NCI-H82 (cell line): ENCODE measurements around the gene RNF112.

Source experiments
- DNase-seq: peaks from one replicate; lab custom pipeline; 2025; lab: John Stamatoyannopoulos, UW

The RNF112 gene

GRCh38 chr17:19374136-19374535 is 36.9 kb upstream of the RNF112 start:
- no peak for DNase-seq

DNA sequence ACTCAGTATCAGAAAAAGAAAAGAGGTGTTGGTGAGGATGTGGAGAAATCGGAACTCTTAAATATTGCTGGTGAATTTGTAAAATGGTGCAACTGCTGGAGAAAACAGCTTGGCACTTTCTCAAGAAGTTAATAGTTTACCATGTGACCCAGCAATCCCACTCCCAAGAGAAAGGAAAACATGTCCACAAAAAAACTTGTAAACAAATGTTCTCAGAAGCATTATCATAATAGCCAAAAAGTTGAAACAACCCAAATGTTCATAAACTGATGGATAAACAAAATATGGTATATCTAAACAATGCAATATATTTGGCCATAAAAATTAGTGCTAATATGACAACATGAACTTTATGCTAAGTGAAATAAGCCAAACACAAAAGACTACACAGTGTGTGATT is 35.3 kb upstream of the RNF112 start:
- no peak for DNase-seq

- no peak for DNase-seq
Observed at GRCh38 chr17:19376811-19377210, 34.2 kb upstream of the RNF112 start.

GRCh38 chr17:19377602-19378415 is 33.2 kb upstream of the RNF112 start:
- DNase-seq: peak; percentile 99

- DNase-seq: no peak
Observed at GRCh38 chr17:19378416-19379360, 32.3 kb upstream of the RNF112 start, which contains the start of gene MAPK7. TSS of gene MAPK7 (plus strand) at chr17:19378498. CDS start at chr17:19378901, 403 bp downstream.

DNA sequence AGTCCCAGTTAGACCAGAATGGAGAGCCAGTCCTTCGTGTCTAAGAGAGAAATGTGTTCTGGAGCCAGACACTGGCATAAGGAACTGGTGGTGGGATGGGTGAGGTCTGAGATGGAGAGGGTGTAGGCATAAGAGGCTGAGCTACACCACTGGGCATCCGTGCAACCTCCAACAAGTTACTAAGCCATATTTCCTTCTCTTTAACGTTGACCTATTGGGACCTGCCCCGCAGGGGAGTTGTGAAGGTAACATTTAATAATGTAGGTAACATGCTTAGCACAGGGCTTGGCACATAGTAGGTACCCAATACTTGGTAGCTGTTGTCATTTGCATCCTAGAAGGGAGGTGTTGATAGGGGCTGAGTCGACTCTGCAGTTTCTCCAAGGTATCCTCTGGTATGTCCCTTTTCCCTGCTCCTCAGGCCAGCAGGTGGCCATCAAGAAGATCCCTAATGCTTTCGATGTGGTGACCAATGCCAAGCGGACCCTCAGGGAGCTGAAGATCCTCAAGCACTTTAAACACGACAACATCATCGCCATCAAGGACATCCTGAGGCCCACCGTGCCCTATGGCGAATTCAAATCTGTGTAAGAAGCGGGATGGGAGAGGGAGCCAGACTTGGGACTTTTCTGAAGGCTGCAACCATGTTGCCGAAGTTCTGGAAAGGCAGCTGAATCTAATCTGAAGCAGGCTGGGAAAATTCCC is 31.5 kb upstream of the RNF112 start:
- DNase-seq: no peak

DNA sequence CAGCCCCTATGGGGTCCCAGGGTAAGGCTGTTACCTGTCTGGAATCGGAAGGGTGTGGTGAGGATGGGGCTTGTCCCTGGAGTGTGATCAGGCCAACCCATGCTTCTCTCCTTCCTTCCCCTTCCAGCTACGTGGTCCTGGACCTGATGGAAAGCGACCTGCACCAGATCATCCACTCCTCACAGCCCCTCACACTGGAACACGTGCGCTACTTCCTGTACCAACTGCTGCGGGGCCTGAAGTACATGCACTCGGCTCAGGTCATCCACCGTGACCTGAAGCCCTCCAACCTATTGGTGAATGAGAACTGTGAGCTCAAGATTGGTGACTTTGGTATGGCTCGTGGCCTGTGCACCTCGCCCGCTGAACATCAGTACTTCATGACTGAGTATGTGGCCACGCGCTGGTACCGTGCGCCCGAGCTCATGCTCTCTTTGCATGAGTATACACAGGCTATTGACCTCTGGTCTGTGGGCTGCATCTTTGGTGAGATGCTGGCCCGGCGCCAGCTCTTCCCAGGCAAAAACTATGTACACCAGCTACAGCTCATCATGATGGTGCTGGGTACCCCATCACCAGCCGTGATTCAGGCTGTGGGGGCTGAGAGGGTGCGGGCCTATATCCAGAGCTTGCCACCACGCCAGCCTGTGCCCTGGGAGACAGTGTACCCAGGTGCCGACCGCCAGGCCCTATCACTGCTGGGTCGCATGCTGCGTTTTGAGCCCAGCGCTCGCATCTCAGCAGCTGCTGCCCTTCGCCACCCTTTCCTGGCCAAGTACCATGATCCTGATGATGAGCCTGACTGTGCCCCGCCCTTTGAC is 30.3 kb upstream of the RNF112 start:
- DNase-seq: no peak

DNA sequence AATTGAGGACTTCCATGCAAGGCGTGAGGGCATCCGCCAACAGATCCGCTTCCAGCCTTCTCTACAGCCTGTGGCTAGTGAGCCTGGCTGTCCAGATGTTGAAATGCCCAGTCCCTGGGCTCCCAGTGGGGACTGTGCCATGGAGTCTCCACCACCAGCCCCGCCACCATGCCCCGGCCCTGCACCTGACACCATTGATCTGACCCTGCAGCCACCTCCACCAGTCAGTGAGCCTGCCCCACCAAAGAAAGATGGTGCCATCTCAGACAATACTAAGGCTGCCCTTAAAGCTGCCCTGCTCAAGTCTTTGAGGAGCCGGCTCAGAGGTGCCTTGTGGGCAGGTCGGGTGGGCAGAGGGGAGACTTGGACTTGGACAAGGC is 29.7 kb upstream of the RNF112 start:
- no peak for DNase-seq

GRCh38 chr17:19381741-19382444 is 29.1 kb upstream of the RNF112 start:
- no peak for DNase-seq

DNA sequence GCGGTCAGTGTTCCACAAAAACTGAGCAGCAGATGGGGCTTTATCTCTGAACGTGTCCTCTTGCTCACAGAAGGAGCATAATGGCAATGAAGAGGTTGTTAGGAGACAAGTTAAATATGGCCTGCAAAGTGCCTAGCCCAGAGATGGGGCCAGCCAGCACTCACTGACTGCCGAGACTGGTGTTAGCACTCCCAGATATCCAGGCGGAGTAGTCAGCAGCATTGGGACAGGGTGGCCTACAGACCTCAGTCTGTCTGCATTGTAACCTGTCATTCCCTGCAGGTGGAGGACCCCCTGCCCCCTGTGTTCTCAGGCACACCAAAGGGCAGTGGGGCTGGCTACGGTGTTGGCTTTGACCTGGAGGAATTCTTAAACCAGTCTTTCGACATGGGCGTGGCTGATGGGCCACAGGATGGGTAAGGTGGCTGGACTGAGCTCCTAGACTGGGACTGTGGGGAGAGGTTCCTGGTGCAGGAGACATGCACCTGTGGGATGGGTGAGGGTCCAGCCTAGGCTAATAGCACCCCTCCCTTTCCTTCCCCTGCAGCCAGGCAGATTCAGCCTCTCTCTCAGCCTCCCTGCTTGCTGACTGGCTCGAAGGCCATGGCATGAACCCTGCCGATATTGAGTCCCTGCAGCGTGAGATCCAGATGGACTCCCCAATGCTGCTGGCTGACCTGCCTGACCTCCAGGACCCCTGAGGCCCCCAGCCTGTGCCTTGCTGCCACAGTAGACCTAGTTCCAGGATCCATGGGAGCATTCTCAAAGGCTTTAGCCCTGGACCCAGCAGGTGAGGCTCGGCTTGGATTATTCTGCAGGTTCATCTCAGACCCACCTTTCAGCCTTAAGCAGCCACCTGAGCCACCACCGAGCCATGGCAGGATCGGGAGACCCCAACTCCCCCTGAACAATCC is 28.2 kb upstream of the RNF112 start:
- no peak for DNase-seq

GRCh38 chr17:19383681-19384470 is 27.2 kb upstream of the RNF112 start:
- no peak for DNase-seq

DNA sequence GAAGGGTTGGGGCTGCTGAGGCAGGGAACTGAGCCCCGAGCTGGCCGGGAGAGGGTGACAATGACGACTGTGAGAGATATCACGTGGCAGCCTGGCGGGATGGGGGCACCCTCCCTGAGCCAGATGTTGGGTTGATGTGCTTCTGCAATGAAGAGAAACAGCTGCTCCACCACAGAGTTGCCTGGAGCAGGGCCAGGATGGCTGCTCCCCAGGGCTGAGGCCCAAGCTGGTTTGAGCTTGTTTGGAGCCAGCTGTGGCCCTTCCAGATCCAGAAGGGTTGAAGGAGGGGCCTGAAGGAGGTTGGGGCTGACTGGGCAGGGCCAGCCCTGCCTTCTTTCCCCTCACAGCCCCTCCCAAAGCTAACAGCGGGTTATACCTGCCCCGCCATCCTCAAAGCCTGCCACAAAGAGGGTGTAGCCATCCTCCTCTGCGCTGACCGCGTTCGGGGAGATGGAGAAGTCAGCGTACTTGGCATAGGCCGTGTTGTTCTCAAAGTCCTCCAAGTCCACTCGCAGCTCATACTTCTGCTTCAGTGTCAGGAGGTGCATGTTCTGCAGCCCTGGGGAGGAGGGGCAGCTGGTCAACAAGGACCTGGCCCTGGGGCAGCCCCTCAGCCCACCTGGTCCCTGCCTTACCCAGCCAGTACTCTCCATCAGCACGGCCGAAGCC is 26.2 kb upstream of the RNF112 start:
- peak; percentile 85 for DNase-seq

GRCh38 chr17:19385521-19385983 is 25.5 kb upstream of the RNF112 start:
- DNase-seq: no peak

- peak; percentile 59 for DNase-seq
Observed at GRCh38 chr17:19386051-19386929, 24.7 kb upstream of the RNF112 start.

GRCh38 chr17:19386974-19387920 is 23.8 kb upstream of the RNF112 start, which contains the start of gene MFAP4:
TSS of gene MFAP4 (minus strand) at chr17:19387190. CDS start at chr17:19387155, 35 bp downstream.
- DNase-seq: peak; percentile 99
